Activated CD4-positive, alpha-beta T cell treated with anti-CD3 and anti-CD28 coated beads, Interleukin-2, amount 50 U/mL, for 4 hours (primary cell): ENCODE data around the gene SPOCK1.
"Not testable (repeated sequence)": the region's sequence is repeated elsewhere in the genome, so short reads cannot be mapped to it uniquely, and the experiment has no call there.

ENCODE experiments used
- DNase-seq, 2 experiments: peaks; one replicate each; pipeline ENCODE4 v3.0.0-alpha.2; 2020

The SPOCK1 gene

DNA sequence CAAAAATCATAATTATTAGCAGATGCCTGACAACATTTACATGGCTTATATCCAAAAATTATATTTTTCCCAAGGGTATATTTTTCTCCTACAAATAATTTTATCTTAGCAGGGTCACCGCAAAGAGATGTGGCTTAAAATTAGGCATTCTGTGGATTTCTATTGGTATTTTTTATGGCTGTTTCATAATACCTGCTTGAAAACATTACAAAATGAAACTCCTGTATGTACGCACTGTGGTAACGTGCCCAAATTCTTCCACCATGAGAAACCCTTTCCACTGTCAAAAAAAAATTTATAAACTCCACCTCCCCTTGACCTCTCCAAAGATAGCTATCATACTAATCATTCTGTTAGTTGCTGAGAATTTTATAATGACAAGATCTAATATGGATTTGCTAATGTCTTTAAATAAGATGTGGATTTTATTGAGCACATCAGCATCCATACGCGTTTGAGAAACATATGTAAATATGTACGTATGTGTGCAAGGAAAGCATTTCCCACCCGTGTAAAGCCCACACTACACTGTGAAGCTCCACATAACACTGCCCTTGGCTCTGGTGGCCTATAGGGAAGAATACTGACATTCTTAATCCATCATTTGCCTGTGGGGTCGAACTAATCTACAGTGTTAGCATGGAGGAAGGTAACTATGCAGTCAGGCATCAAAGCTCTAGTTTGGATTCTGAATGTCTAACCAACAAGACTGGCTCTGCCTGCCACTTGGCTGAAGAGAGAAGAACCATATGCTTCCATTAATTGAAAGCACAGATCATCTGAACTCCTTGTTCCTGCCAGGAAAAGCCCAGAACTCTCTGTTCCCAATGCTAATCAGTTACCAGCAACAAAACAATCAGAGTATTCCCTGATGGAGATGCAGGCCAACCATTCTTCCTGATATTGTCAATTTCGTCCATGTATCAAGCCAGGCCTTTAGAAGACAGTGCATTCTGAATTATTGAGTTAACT is 244.7 kb downstream of the SPOCK1 start:
- no peak for DNase-seq

DNA sequence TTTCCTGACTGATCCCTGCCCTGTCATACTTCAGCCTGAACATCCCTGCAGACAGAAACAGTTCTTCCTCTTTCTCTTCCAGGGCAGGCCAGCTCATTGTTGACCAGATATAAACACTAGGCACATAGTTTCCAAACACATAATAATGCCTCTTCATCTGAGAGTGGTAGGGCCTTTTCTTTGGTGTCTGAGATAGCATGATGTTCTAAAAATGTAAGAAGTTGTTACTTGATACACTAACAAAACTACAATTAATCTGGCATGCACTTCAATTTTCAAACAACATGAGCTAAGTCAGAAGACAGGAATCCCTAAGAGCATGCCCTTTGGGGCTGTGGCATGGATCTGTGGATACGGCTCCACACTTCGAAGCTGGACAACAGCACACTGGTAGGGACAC is 246.6 kb downstream of the SPOCK1 start:
- DNase-seq = no peak

DNA sequence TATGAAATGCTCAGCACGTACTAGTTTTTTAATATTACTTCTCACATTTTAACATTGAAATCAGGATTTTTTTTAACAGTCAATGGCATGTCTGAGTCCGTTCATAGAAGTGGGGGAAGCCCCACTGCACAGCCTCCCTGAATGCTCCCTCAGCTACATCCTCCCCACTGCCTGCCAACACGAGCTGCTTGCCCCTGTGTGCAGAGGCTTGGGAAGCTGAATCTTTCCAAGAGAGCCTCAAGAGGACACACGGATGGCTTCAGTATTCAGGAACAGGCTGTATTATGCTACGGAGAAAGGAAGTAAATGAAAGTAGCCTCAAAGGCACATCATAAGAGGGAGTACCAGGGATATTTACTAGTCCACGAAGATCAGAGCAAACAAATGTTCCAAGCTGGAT is 248.7 kb downstream of the SPOCK1 start:
- no peak for DNase-seq

DNA sequence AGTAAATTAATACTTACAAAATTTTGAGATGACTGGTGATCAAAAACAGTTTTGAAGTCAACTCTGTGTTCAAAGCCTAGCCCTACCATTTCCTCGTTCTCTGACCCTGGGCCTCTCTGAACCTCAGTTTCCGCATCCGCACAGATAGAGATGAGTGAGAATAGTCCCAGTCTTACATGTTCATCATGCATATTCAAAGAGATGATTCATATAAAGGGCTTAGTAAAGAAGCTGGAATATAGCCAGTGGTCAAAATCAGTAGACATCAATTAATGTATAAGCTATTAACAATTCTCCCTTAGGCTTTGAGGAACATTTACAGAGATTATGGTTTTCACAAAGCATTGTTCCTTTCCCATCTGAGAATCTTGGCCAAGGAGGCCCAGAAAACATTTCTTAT is 250.6 kb downstream of the SPOCK1 start:
- DNase-seq = no peak

DNA sequence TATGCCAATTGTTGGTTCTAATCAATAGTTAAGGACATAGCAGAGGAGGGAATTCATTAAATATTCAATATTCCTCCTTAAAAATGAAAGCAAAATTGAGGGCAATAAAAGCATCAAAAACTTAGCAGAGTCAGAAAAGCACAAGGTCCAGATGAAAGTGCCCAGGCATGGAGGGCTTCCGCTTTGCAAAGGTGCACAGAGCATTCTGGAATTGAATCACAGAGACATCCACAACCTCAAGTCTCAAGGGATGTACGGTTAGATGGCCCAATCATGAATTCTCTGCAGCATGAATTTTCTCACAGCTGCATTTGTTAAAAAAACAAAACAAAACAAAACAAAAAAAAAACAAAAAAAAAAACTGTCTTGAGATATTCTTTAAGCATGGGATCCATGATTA is 253.7 kb downstream of the SPOCK1 start:
- DNase-seq = no peak

DNA sequence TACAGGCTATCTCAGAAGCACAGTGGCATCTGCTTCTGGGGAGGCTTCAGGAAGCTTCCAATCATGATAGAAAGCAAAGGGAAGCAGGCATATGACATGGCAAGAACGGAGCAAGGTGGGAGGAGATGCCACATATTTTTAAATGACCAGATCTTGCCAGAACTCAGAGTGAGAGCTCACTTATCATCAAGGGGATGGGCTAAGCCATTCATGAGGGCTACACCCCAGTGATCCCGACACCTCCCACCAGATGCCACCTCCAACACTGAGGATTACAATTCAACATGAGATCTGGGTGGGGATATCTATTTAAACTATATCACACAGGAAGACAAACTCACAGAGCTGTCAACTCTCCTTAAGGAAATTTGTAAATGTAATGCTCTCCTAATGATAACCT is 258.8 kb downstream of the SPOCK1 start:
- no peak for DNase-seq

DNA sequence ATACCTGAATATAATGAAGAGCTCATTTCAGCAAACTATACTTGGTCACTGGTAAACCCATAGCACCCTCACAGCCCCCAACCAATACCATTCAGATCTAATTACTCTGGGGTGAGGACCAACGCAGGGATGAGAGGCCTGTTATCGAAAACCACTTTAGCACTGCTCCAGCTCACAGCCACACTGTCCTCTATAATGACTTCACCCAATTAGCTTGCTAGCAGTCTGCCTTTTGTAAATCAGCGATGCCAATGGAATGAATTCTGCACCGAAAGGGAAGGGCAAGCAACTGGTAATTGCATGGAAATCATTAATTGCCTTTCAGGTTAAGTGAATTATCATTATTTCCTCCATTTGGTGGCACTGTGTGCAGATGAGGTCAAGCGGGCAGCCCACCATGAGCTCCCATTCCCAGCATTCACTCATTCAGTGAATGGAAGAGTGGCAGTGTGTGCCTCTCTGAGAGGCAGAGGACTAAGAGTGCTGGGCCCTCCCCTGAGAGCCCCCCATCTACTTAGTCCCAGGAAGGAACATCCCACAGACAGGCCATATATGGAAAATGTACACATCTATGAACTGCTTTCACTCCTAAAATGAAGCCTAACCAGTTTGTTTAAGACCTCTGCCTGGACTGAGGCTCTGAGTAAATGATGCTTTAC is 262.1 kb downstream of the SPOCK1 start:
- no peak for DNase-seq

DNA sequence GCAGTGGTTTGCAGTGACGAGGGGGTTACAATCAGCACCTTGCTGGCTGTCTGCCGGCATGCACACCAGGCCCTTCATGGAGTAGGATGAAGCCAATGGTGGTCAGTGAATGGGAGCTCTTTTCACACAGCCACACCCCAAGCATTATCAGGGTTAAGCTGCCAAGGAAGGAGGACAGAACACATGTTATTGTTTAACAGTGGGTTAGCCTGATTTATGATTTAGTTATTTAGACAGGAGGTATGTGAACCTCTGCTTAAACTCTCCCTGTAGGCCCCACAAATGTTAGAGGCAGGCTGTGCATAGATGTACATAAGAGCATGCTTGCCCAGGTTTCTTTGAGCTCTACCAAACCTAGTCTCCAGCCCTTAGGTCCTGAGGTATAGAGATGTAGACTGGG is 262.9 kb downstream of the SPOCK1 start:
- no peak for DNase-seq

DNA sequence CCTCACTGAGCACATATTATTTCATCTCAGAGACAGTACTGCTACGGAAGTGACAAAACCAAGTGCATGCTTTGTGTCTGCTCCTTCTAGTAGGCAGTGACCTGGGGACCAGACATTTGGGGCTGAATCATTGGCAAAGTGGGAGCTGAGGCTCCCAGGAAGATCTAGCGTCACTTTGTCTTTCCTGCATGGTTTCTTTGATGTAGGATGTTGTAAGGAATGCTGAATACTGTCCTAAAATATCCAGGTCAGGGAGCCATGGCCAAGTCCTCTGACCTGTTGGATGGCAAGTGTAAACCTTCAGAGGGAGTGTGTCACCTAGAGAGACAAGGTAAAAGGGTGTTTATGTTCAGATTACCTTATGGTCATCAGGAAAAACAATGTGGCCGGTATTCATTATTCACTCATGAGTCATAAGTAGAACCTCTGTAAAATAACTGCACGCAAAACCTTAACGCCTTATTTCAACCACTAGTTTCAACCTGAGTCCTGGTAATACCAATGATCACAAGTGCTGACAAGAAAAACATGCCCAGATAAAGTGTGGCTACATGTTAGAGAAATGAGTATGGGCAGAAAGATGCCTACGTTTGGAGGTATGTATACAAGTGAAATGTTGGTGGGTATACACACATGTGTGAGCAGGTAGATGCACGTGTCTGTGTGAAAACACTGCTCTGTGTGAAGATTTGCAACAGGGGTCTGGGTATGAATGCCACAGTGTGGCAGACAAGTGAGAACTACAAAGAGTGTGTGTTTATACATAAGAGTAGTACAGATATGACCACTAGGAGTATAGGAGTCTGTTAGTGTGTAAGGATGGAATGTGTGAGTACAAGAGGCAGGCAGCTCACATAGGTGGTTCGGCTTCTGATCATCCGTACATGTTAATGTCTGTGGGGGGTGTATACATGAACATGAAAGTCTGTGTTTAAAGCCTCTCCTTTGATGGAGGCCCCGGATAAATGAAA is 263.9 kb downstream of the SPOCK1 start:
- no peak for DNase-seq

DNA sequence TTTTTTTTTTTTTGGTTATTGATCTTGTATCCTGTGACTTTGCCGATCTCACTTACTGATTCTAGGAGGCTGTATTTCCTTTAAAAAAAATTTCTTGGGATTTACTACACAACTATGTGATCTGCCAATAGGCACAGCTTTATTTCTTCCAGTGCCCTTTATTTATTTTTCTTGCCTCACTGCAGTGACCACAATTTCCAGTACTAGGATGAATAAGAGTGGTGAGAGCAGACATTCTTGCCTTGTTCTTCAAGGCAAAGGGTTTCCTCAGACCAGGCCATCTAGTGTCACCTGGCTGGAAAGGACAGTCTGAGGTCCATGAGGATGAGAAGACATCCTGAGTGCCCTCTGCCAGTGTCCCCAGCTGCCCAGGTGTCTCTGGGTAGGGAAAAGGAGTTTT is 265.4 kb downstream of the SPOCK1 start:
- DNase-seq = no peak

DNA sequence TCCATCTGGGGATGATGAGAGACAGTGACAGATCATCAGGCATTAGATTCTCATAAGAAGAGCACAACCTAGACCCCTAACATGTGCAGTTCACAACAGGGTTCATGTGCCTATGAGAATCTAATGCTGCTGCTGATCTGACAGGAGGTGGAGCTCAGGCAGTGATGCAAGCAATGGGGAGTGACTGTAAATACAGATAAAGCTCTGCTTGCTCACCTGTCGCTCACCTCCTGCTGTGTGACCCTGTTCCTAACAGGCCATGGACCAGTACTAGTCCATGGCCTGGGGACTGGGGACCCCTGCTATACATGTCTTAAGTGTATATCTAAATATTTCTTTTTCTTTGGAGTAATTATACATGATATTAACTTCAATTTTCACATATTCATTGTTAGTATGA is 265.8 kb downstream of the SPOCK1 start:
- not testable (repeated sequence) for DNase-seq

DNA sequence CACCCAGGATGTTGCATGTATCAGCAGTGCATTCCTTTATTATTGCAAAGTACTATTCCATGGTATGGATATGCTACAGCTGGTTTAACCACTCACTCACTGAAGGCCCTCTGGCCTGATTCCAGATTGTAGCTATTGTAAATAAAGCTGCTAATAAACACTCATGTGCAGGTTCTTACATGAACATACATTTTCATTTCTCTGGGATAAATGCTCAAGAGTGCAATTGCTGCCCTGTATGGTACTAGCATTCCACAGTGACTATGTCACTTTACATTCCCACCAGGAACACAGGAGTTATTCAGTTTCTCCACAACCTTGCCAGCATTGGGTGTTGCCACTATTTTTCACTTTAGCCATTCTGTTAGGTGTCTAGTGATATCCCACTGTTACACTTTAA is 267.6 kb downstream of the SPOCK1 start:
- no peak for DNase-seq

DNA sequence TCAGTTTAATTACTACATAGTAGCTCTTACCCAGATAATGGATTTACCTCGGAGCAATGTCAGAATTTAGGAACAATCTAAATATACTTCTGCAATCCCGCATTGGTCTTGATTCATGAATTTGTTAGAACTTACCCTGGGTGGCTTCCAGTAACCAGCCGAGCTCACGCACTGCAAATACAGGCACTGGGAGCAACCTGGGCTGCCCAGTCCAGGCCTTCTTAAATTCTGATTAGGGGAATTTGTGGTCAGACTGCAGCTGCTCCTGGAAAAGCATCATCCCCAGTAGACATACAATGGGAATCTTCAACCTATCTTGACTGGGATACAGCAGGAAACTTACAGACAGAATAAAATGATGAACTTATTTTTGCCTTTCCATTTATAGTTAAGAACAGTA is 270.3 kb downstream of the SPOCK1 start:
- DNase-seq = no peak

DNA sequence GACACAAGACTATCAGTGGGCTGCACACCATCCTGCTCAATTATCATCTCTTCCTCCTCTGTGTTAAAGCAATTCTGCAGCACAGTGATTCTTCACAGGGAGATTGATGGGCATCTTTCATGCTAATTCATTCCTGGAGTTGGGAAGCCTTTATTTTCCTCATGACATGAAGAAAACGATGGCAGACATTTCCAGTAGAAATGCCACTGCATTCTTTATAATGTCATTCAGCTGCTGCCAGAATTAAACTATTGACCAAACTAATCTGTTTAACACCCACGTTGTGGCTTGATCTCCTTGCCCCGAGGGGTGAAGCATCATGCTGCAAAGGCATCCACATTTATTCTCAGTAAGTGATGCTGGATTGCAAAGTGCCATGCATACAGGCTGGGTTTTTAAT is 273.0 kb downstream of the SPOCK1 start:
- no peak for DNase-seq

DNA sequence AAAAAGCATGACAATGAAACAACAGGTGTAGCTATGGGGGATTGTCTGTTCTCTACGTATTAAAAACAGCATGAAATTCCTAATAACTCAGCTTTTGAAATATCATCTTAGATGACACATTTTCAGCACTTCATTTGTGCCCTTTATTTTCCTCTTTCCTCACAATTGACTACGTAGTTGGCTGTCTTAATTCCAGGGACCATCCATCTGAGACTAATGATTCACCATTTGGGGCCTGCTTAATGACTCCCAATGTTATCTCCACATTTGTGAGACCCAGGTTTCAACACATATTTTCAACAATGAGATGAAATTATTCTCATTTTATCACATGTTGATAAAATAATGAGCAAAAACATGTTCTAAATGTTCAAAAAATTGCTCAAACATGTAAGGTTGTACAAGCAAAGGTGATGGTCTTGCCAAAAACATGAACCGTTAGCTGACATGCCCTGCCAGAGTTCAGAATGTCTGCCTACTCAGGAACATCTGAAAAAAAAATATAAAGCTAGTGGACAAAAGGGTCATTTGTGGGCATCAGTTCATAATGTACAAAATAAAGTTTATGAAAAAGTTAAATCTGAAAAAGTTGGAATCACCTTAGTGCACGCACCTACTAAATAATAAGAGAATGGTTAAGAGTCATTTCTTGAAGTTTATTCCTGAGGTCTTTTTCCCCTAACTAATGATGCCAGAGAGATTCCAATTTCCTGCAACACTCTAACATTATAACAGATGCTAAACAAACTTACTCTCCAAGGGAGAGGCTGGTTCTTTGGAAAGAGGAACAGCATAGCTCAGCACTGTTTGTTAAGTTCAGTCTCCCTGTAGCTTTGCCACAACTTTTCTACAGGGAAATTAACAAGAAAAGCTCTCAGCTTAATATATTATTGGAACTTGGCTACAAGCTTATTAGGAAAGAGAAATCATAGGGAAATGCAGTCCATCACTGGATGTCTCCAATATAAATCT is 275.5 kb downstream of the SPOCK1 start:
- no peak for DNase-seq

DNA sequence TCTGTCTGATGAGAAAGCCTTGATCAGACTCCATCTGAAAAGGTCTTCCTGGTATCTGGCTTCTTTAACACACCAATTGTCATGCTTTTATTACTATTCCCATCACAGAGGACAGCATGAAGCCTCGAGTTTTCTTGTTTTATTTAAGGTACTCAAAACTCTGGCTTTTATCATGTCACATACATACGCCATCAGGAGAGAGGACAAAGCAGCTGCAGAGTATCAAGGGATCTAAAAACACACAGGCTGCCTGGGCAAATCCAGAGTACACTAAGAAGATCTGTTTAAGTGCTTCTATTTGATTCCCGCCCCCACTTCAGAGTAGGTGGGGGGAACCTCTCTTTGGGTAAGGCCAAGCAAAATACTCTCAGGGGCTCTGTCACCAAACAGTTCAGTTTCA is 277.2 kb downstream of the SPOCK1 start:
- DNase-seq = no peak

DNA sequence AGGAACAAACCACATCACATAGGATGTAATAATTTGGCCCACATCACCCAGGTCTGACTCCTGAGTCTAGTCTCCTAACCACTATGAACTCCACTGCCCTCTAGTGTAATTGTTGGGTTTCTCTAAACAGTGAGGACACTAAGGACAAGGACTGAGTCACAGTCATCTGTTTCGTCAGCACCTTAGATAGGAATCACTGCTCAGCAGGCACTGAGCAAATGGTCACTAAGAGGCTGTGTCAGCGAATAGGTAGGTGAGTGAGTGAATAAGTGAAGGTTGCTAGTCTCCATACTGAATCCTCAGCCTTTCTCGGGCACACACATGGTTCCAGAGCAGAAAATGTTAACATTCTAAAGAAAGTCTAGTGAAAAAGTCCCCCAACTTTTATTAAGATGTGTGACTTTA is 278.6 kb downstream of the SPOCK1 start:
- no peak for DNase-seq

DNA sequence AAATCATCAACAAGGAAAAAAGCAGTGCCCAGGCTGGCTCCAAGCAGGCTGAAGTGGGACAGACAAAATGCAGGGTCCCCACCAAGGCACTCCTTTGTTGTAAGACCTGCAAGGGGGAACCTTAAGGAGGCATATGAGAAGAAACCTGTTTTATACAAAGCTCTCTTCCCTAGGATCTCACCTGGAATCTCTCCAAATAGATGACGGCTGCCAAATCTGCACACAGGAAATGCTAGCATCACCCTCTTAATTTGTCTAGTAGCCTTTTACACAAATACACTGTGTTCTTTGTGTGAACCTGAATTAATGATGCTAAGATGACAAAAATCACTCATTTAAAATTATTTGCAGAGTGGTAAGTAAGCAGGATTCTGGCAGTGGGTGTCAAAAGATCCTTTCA is 280.2 kb downstream of the SPOCK1 start:
- DNase-seq = no peak

DNA sequence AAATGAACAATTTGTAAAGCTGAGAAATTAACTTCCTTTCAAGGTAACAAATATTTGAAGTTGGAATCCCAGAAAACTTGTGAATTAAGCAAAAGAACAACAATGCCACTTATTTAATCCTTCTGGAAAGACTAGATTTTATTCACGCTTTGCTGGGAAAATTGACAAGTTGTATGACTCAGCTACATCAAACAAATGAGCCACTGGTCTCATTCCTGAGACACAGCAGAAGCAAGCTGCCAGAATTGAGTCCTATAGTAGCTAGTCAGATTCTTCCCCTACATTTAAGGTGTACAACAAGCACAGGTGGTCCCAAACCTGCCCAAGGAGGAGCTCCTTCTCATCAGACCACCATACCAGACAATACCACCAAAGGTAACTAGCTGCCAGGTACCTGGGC is 280.7 kb downstream of the SPOCK1 start:
- no peak for DNase-seq

DNA sequence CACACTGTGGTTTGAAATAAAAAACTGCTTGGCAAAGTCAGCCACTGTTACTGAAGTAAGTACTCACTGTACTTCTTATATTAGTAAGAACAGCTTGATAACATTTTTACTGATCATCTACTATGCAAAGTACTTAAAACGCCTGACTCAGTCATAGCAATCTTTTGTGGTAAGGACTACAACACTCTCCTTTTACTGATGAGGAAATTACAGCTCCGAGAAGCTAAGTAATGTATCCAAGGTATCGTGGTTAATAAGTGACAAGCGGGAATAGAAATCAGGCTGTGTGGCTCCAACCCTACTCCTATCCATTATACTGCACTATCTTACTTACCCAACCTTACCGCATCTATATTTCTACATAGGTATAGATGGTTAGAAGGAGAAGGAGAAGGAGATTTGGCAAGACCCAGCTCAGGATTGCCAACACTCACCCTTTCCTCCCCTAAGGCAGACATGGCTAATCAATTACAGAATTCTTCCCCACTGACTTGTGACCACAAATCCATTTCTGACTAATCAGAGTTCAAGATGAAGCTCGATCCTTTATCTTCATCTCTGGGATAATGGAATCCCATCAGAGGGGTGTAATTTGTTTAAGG is 281.4 kb downstream of the SPOCK1 start:
- no peak for DNase-seq

DNA sequence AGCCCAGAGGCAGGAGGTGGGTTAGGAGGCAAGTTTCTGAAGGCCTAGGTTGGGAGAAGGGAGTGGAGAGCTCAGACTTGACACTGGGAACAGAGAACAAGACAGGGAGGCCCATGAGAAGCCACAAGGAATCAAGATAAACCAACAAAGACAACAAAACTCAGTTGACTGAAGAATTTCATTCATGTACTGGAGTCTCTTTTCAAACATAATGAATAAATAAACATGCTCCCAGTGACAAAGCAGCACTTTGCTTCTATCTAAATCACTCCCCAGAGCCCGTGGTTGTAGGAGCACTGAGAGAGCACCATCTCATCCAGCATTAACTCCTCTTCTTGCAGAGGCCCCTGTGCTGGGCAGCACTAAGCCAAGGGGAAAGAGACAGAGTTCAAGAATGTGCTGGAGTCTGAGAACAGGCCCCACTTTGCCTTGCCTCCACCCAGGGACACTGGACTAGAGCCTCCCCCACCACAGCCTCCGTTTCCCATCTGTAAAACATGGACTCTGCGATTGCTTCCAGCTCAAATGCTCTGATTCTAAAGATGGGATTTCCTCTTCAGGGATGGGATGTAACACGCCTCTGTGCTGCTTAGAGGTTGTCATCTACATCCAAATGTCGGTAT is 282.0 kb downstream of the SPOCK1 start:
- DNase-seq = no peak
